SK-N-SH (cell line): ENCODE results near the gene SEC14L2. TPM values are rescaled to one million over a fixed set of nuclear protein-coding genes. Genes with fewer than 3 reads are reported as not detected.

Experiments
- CTCF ChIA-PET: fragments of 300-600, 350-600 bp; formaldehyde crosslinking; extraction: SDS; loops from one replicate; lab custom pipeline; 2021; lab: Yijun Ruan, JAX
- POLR2A ChIA-PET: fragments of 350-600 bp; sonication (Branson Sonifier 250); formaldehyde crosslinking; extraction: SDS; loops from one replicate; lab custom pipeline; 2020; ENCODE audit warnings: antibody characterized with exemption, inconsistent platforms; lab: Yijun Ruan, JAX
- DNase-seq: peaks from one replicate; pipeline ENCODE4 v3.0.0; 2012
- H2AFZ ChIP-seq: fragments of 200-600 bp; sonication (generic); 2 replicates; pipeline ENCODE4 v1.8.1; 2016; ENCODE audit warnings: antibody characterized with exemption, mild to moderate bottlenecking, low read depth
- H3F3A ChIP-seq: fragments of 200-600 bp; sonication (generic); replicated peaks from 2 replicates; pipeline ENCODE3; 2016; ENCODE audit warnings: antibody characterized with exemption, mild to moderate bottlenecking; ENCODE audit not compliant: insufficient read depth
- H3K27ac ChIP-seq, 2 experiments: fragments of 200-500 bp in 1 of 2; fragments of 200-600 bp in 1 of 2; sonication (Bioruptor generic) in 1 of 2; sonication (generic), shearing (Covaris generic) in 1 of 2; 2 replicates each; pipeline versions ENCODE4 v1.5.1 to v1.6.1; 2014 to 2016; ENCODE audit warnings: low read depth in 2 of 2, inconsistent platforms in 1 of 2, low read length in 1 of 2, mild to moderate bottlenecking in 1 of 2, mixed read lengths in 1 of 2
- H3K27me3 ChIP-seq: fragments of 200-600 bp; sonication (generic), shearing (Covaris generic); 2 replicates; pipeline ENCODE4 v1.6.1; 2016; ENCODE audit warnings: mixed run types; ENCODE audit not compliant: insufficient read depth
- H3K36me3 ChIP-seq, 2 experiments: fragments of 200-500 bp in 1 of 2; fragments of 200-600 bp in 1 of 2; sonication (Bioruptor generic) in 1 of 2; sonication (generic) in 1 of 2; replicated peaks in 1 of 2; 2 replicates each; pipeline versions ENCODE3 to v1.5.1; 2014 to 2016; ENCODE audit warnings: low read length in 1 of 2, mild to moderate bottlenecking in 1 of 2; ENCODE audit not compliant: insufficient read depth in 2 of 2, control insufficient read depth in 1 of 2
- H3K4me1 ChIP-seq, 2 experiments: fragments of 200-500 bp in 1 of 2; fragments of 200-600 bp in 1 of 2; sonication (Bioruptor generic) in 1 of 2; sonication (generic), shearing (Covaris generic) in 1 of 2; 2 replicates each; pipeline versions ENCODE4 v1.5.1 to v1.6.1; 2014 to 2016; ENCODE audit warnings: low read depth in 1 of 2, low read length in 1 of 2, mixed run types in 1 of 2; ENCODE audit not compliant: insufficient read depth in 2 of 2, control insufficient read depth in 1 of 2
- H3K4me2 ChIP-seq: fragments of 200-600 bp; sonication (generic), shearing (Covaris generic); 2 replicates; pipeline ENCODE4 v1.6.1; 2017; ENCODE audit warnings: mixed run types
- H3K4me3 ChIP-seq, 2 experiments: fragments of 200-500 bp in 1 of 2; fragments of 200-600 bp in 1 of 2; sonication (Bioruptor generic) in 1 of 2; sonication (generic), shearing (Covaris generic) in 1 of 2; 2 replicates each; pipeline versions ENCODE4 v1.5.1 to v1.8.1; 2014 to 2016; ENCODE audit warnings: low read depth in 2 of 2, inconsistent platforms in 1 of 2, low read length in 1 of 2, mild to moderate bottlenecking in 1 of 2, mixed read lengths in 1 of 2, moderate library complexity in 1 of 2
- H3K79me2 ChIP-seq: fragments of 200-600 bp; sonication (generic); 2 replicates; pipeline ENCODE4 v1.8.1; 2017; ENCODE audit warnings: mild to moderate bottlenecking; ENCODE audit not compliant: insufficient read depth
- H3K9ac ChIP-seq: fragments of 200-600 bp; sonication (generic); 2 replicates; pipeline ENCODE4 v1.6.1; 2017; ENCODE audit warnings: mixed run types
- H3K9me2 ChIP-seq: fragments of 200-600 bp; sonication (generic); 2 replicates; pipeline ENCODE4 v1.6.1; 2017; ENCODE audit warnings: mixed run types
- H3K9me3 ChIP-seq: fragments of 200-600 bp; sonication (generic); 2 replicates; pipeline ENCODE4 v1.6.1; 2017; ENCODE audit warnings: mixed run types, mild to moderate bottlenecking, moderate library complexity
- H4K20me1 ChIP-seq: fragments of 200-600 bp; sonication (generic); 2 replicates; pipeline ENCODE4 v1.6.1; 2017; ENCODE audit warnings: mild to moderate bottlenecking, mixed run types; ENCODE audit not compliant: insufficient read depth
- EP300 ChIP-seq, 2 experiments: IDR thresholded peaks; 2 replicates each; pipeline versions ENCODE4 v1.4.0 to v1.6.1; 2012; ENCODE audit warnings: borderline replicate concordance in 1 of 2, low read depth in 1 of 2, low read length in 1 of 2
- FOSL2 ChIP-seq: IDR thresholded peaks from 2 replicates; pipeline ENCODE4 v1.4.0; 2012; ENCODE audit warnings: low read depth, mild to moderate bottlenecking, moderate library complexity, borderline replicate concordance
- FOXJ3 ChIP-seq: sonication (generic); formaldehyde crosslinking; IDR thresholded peaks from 2 replicates; pipeline ENCODE4 v1.5.1; 2020; ENCODE audit warnings: mild to moderate bottlenecking, missing genetic modification reagents
- GABPA ChIP-seq: IDR thresholded peaks from 2 replicates; pipeline ENCODE4 v1.4.0; 2012; ENCODE audit warnings: low read depth, mild to moderate bottlenecking
- GATA2 ChIP-seq: sonication (generic); formaldehyde crosslinking; IDR thresholded peaks from 2 replicates; pipeline ENCODE4 v1.5.0; 2020; ENCODE audit warnings: mild to moderate bottlenecking, missing genetic modification reagents
- IRF3 ChIP-seq: fragments of 150-350 bp; IDR thresholded peaks from 2 replicates; pipeline ENCODE4 v1.6.1; 2016; ENCODE audit warnings: mild to moderate bottlenecking, low read depth, low read length
- RCOR1 ChIP-seq: fragments of 150-350 bp; IDR thresholded peaks from 2 replicates; pipeline ENCODE4 v1.6.1; 2017; ENCODE audit warnings: antibody characterized with exemption, low read length
- REST ChIP-seq: IDR thresholded peaks from 2 replicates; pipeline ENCODE4 v1.6.1; 2012; ENCODE audit warnings: mild to moderate bottlenecking, low read depth, low read length, moderate library complexity
- RXRA ChIP-seq: IDR thresholded peaks from 2 replicates; pipeline ENCODE4 v1.4.0; 2012; ENCODE audit warnings: low read depth, mild to moderate bottlenecking, borderline replicate concordance
- SIN3A ChIP-seq: IDR thresholded peaks from 2 replicates; pipeline ENCODE4 v1.6.1; 2012; ENCODE audit warnings: low read depth, mild to moderate bottlenecking, low read length, moderate library complexity, borderline replicate concordance
- SMC3 ChIP-seq: IDR thresholded peaks from 2 replicates; pipeline ENCODE4 v1.6.1; 2012; ENCODE audit warnings: low read depth, low read length, improper control_type of control experiment
- TAF1 ChIP-seq: IDR thresholded peaks from 2 replicates; pipeline ENCODE4 v1.6.1; 2012; ENCODE audit warnings: low read depth, mild to moderate bottlenecking, low read length, moderate library complexity, borderline replicate concordance
- TCF12 ChIP-seq: IDR thresholded peaks from 2 replicates; pipeline ENCODE4 v1.4.0; 2012
- TEAD4 ChIP-seq: IDR thresholded peaks from 2 replicates; pipeline ENCODE4 v1.4.0; 2012; ENCODE audit warnings: mild to moderate bottlenecking, borderline replicate concordance; ENCODE audit not compliant: insufficient read depth
- WGBS: methylation state at CpG from one replicate; pipeline ENCODE4 v1.1.6; 2017; ENCODE audit warnings: low lambda C conversion rate; 5-methylcytosine and 5-hydroxymethylcytosine counted together
- polyA plus RNA-seq, 3 experiments: library from polyadenylated mRNA; depleted of rRNA; stranded (reverse); fragments of >200 nt; gene quantifications; 2 replicates each; pipeline ENCODE4 v1.2.3, GENCODE V29; 2012
- TF ChIP-seq, protein P1 (sequence below): fragments of 200-600 bp; sonication (generic); IDR thresholded peaks from 2 replicates; pipeline ENCODE4 v1.6.1; 2017; ENCODE audit warnings: antibody characterized with exemption, mild to moderate bottlenecking, moderate library complexity
- TF ChIP-seq, protein P2 (sequence below): IDR thresholded peaks from 2 replicates; pipeline ENCODE4 v1.4.0; 2012; ENCODE audit warnings: low read depth, borderline replicate concordance

Gene SEC14L2
- polyA plus RNA-seq, 1 of the 3 experiments (the other 2 are of a cell fraction): 14.0 TPM

GRCh38 chr22:30361916-30362650, 34.7 kb upstream of the SEC14L2 start:
- no peak overlapping the region for H2AFZ ChIP-seq
- H3K36me3 ChIP-seq: no peaks in the 10 kb centered on the region
- no peaks in the 10 kb centered on the region for H4K20me1 ChIP-seq
- no peak overlapping the region for H3K9ac ChIP-seq
- no peak for TF ChIP-seq SIN3A
- no peak for TF ChIP-seq RCOR1
- TF ChIP-seq FOXJ3 (CRISPR knock-in tag): no peak
- no peak for TF ChIP-seq EP300 (IDR thresholded peaks at IDR 0.05; ENCODE audit: borderline replicate concordance in 1 of 2, low read depth in 1 of 2, low read length in 1 of 2)
- TF ChIP-seq, protein P1, sequence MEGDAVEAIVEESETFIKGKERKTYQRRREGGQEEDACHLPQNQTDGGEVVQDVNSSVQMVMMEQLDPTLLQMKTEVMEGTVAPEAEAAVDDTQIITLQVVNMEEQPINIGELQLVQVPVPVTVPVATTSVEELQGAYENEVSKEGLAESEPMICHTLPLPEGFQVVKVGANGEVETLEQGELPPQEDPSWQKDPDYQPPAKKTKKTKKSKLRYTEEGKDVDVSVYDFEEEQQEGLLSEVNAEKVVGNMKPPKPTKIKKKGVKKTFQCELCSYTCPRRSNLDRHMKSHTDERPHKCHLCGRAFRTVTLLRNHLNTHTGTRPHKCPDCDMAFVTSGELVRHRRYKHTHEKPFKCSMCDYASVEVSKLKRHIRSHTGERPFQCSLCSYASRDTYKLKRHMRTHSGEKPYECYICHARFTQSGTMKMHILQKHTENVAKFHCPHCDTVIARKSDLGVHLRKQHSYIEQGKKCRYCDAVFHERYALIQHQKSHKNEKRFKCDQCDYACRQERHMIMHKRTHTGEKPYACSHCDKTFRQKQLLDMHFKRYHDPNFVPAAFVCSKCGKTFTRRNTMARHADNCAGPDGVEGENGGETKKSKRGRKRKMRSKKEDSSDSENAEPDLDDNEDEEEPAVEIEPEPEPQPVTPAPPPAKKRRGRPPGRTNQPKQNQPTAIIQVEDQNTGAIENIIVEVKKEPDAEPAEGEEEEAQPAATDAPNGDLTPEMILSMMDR: no peak
- no peak for TF ChIP-seq GATA2 (CRISPR knock-in tag)
- no peak overlapping the region for H3K4me2 ChIP-seq
- peaks cover 0 to 9% of the 10 kb centered on the region in 2 experiments; a peak in 1 of 4 replicates for H3K4me1 ChIP-seq
- no peaks in the 10 kb centered on the region for H3K9me2 ChIP-seq
- no peaks in the 10 kb centered on the region for H3K27me3 ChIP-seq
- ChIA-PET POLR2A (no interaction called here), CTCF (interaction anchor here (0.6 kb wide), 1 partner anchor 25 kb away, joined by 4 read pairs; the partner anchor contains the start of gene RNF215)
- H3K9me3 ChIP-seq: no peaks in the 10 kb centered on the region
- no peak for DNase-seq
- no peak overlapping the region for H3K27ac ChIP-seq
- 91% methylated on average over 9 of the region's 10 CpGs for WGBS
- no peaks in the 10 kb centered on the region for H3F3A ChIP-seq
- H3K79me2 ChIP-seq: no peaks in the 10 kb centered on the region
- no peak overlapping the region for H3K4me3 ChIP-seq

GRCh38 chr22:30362651-30363281, 34.1 kb upstream of the SEC14L2 start:
- ChIA-PET POLR2A (no interaction called here), CTCF (no interaction called here)
- Histone ChIP-seq H2AFZ (no peak overlapping the region), H3K4me3 (no peak overlapping the region), H3K27me3 (no peaks in the 10 kb centered on the region), H3F3A (no peaks in the 10 kb centered on the region), H3K79me2 (no peaks in the 10 kb centered on the region), H3K9me2 (no peaks in the 10 kb centered on the region), H3K9me3 (no peaks in the 10 kb centered on the region), H3K9ac (no peak overlapping the region), H3K27ac (no peak overlapping the region), H3K36me3 (no peaks in the 10 kb centered on the region), H3K4me2 (no peak overlapping the region), H4K20me1 (no peaks in the 10 kb centered on the region), H3K4me1 (peaks cover 0 to 7% of the 10 kb centered on the region in 2 experiments; a peak in 1 of 4 replicates)
- 86% methylated on average over 5 of the region's 7 CpGs for WGBS
- no peak for DNase-seq
- TF ChIP-seq FOSL2 (no peak), SIN3A (no peak), FOXJ3 (CRISPR knock-in tag) (no peak), TCF12 (no peak), IRF3 (no peak), REST (no peak), SMC3 (no peak), TEAD4 (no peak), RXRA (no peak), TAF1 (no peak), GABPA (no peak), RCOR1 (no peak)
- TF ChIP-seq, protein P2, sequence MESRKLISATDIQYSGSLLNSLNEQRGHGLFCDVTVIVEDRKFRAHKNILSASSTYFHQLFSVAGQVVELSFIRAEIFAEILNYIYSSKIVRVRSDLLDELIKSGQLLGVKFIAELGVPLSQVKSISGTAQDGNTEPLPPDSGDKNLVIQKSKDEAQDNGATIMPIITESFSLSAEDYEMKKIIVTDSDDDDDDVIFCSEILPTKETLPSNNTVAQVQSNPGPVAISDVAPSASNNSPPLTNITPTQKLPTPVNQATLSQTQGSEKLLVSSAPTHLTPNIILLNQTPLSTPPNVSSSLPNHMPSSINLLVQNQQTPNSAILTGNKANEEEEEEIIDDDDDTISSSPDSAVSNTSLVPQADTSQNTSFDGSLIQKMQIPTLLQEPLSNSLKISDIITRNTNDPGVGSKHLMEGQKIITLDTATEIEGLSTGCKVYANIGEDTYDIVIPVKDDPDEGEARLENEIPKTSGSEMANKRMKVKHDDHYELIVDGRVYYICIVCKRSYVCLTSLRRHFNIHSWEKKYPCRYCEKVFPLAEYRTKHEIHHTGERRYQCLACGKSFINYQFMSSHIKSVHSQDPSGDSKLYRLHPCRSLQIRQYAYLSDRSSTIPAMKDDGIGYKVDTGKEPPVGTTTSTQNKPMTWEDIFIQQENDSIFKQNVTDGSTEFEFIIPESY: no peak
